Activated B cell treated with CpG ODN at 0.5 μM for 24 hours (primary cell): ENCODE results near the gene OR4C13. TPM values are rescaled to one million over a fixed set of nuclear protein-coding genes. Genes with fewer than 3 reads are reported as not detected.
"Not testable (repeated sequence)": the region's sequence is repeated elsewhere in the genome, so short reads cannot be mapped to it uniquely, and the experiment has no call there.

Experiments used
- ATAC-seq: fragments of 200-7000 bp; cut with Tn5 transposase; one replicate; pipeline ENCODE4 v1.10.0; 2021; ENCODE audit warnings: low read depth, mild to moderate bottlenecking, moderate library complexity
- CTCF ChIA-PET: fragments of 350-600 bp; sonication (Branson Sonifier 250); formaldehyde crosslinking; loops from one replicate; lab custom pipeline; 2021; ENCODE audit warnings: antibody characterized with exemption; lab: Charles Lee
- POLR2A ChIA-PET: fragments of 350-600 bp; sonication (Branson Sonifier 250); formaldehyde crosslinking; loops from one replicate; lab custom pipeline; 2021; ENCODE audit warnings: antibody characterized with exemption; lab: Charles Lee
- DNase-seq: peaks from one replicate; pipeline ENCODE4 v3.0.0; 2022
- H3K27ac Mint-ChIP-seq: one replicate; pipeline ENCODE4 v1.8.0; 2020; ENCODE audit warnings: mixed read lengths
- H3K27me3 Mint-ChIP-seq: one replicate; pipeline ENCODE4 v1.8.0; 2021; ENCODE audit warnings: mixed read lengths
- H3K36me3 Mint-ChIP-seq: one replicate; pipeline ENCODE4 v1.8.0; 2021; ENCODE audit warnings: low read depth, mixed read lengths
- H3K4me1 Mint-ChIP-seq: one replicate; pipeline ENCODE4 v1.8.0; 2021; ENCODE audit warnings: mixed read lengths
- H3K4me3 Mint-ChIP-seq: one replicate; pipeline ENCODE4 v1.8.0; 2020; ENCODE audit warnings: mild to moderate bottlenecking, mixed read lengths
- H3K9me3 Mint-ChIP-seq: one replicate; pipeline ENCODE4 v1.8.0; 2020; ENCODE audit warnings: mixed read lengths
- intact Hi-C: fragments of 100-400 bp; cut with micrococcal nuclease; formaldehyde crosslinking; loops from one replicate; pipeline ENCODE4 v1.15.1; 2024
- total RNA-seq: library from RNA; stranded (reverse); gene quantifications from 2 replicates; pipeline ENCODE4 v1.2.3, GENCODE V29; 2022
- TF ChIP-seq, protein P1 (sequence below): fragments of 200-600 bp; IDR thresholded peaks from one replicate; pipeline ENCODE4 v1.8.0; 2022; ENCODE audit warnings: antibody characterized with exemption, mild to moderate bottlenecking

OR4C13 gene
- not detected in 2 replicates for total RNA-seq

DNA sequence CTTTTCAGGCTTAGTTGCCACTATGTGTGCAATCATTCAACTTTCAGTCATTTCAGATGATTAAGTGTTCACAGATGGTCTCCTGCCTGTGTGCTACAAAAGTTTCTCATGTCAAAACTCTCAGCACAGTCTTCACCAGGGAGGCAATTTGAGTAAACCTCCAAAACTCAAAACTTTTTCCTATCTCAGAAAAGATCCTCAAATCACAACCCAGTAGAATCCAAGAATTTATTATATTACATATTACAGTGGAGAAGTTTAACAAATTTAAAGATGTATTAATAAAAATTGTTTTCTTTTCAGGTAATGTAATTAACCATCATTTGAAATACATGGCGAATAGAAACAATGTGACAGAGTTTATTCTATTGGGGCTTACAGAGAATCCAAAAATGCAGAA lies at the start of gene OR4C13:
Gene OR4C13, plus strand, starts transcription at position 301 of the 400 bp plus-strand sequence. Its CDS starts 32 bp downstream, at position 333.
- no peaks in the 10 kb centered on the region for H3K27me3 Mint-ChIP-seq
- intact Hi-C loops: no loop called here
- no peak for ATAC-seq
- no peak for DNase-seq
- no peak within 1 kb of the TSS for H3K4me3 Mint-ChIP-seq
- no peaks in the 10 kb centered on the region for H3K36me3 Mint-ChIP-seq
- TF ChIP-seq, protein P1, sequence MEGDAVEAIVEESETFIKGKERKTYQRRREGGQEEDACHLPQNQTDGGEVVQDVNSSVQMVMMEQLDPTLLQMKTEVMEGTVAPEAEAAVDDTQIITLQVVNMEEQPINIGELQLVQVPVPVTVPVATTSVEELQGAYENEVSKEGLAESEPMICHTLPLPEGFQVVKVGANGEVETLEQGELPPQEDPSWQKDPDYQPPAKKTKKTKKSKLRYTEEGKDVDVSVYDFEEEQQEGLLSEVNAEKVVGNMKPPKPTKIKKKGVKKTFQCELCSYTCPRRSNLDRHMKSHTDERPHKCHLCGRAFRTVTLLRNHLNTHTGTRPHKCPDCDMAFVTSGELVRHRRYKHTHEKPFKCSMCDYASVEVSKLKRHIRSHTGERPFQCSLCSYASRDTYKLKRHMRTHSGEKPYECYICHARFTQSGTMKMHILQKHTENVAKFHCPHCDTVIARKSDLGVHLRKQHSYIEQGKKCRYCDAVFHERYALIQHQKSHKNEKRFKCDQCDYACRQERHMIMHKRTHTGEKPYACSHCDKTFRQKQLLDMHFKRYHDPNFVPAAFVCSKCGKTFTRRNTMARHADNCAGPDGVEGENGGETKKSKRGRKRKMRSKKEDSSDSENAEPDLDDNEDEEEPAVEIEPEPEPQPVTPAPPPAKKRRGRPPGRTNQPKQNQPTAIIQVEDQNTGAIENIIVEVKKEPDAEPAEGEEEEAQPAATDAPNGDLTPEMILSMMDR: no peak
- H3K9me3 Mint-ChIP-seq: peaks cover 6% of the 10 kb centered on the region
- CTCF ChIA-PET: no interaction called here
- no peak within 1 kb of the TSS for H3K27ac Mint-ChIP-seq
- no peaks in the 10 kb centered on the region for H3K4me1 Mint-ChIP-seq
- POLR2A ChIA-PET: no interaction called here

DNA sequence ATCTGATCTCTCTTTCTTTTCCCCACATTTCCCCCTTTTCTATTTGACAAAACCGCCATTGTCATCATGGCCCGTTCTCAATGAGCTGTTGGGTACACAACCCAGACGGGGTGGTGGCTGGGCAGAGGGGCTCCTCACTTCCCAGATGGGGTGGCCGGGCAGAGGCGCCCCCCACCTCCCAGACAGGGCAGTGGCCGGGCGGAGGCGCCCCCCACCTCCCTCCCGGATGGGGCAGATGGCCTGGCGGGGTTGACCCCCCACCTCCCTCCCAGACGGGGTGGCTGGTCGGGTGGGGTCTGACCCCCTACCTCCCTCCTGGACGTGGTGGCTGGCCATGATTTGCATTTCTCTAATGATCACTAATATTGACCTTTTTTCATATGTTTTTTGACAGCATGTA lies 40.7 kb upstream of the OR4C13 start:
- POLR2A ChIA-PET, H3K4me3 Mint-ChIP-seq, CTCF ChIA-PET, ATAC-seq, H3K36me3 Mint-ChIP-seq, H3K27me3 Mint-ChIP-seq, intact Hi-C loops, H3K4me1 Mint-ChIP-seq, H3K27ac Mint-ChIP-seq, DNase-seq: not testable (repeated sequence)
- peaks cover 13% of the 10 kb centered on the region for H3K9me3 Mint-ChIP-seq

DNA sequence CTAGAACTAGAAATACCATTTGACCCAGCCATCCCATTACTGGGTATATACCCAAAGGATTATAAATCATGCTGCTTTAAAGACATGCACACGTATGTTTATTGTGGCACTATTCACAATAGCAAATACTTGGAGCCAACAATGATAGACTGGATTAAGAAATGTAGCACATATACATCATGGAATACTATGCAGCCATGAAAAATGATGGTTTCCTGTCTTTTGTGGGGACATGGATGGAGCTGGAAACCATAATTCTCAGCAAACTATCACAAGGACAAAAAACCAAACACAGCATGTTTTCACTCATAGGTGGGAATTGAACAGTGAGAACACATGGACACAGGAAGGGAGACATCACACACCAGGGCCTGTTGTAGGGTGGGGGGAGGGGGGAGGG lies 3.5 kb upstream of the OR4C13 start:
- H3K4me1 Mint-ChIP-seq, H3K36me3 Mint-ChIP-seq, DNase-seq, intact Hi-C loops, CTCF ChIA-PET, ATAC-seq, H3K4me3 Mint-ChIP-seq, H3K27ac Mint-ChIP-seq, POLR2A ChIA-PET, H3K27me3 Mint-ChIP-seq: not testable (repeated sequence)
- H3K9me3 Mint-ChIP-seq: peaks cover 13% of the 10 kb centered on the region

DNA sequence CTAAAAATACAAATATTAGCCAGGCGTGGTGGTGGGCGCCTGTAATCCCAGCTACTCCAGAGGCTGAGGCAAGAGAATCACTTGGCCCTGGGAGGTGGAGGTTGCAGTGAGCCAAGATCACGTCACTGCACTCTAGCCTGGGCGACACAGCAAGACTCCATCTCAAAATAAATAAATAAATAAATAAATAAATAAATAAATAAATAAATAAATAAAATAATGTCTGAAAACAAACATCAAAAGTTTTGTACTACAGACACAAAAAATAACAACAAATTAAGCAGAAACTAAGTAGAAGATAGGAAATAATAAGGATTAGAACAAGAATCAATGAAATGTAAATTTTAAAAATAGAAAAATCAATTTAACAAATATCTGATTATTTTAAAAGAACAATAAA lies 21.2 kb downstream of the OR4C13 start:
- H3K9me3 Mint-ChIP-seq, H3K4me3 Mint-ChIP-seq, H3K4me1 Mint-ChIP-seq, H3K36me3 Mint-ChIP-seq, ATAC-seq, H3K27me3 Mint-ChIP-seq, DNase-seq, POLR2A ChIA-PET, intact Hi-C loops, CTCF ChIA-PET, H3K27ac Mint-ChIP-seq: not testable (repeated sequence)

DNA sequence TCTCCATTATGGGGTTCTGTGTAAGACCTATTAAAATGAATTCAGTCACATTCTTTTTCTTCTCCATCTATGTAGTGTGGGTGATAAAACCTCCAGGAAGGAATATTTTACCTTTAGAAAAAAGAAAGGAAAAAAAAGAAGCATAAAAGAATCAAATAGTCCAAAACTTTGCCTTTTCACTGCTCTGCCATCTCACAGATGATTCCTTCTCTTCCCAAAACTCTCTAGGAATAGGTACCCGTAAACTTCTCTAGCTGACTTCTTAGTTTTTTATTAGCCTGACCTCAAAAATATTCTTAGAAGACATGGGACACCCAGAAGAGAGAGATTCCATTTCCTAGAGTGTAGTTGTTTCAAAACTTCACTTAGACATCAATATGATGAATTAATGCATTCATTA lies 30.2 kb downstream of the OR4C13 start, which contains the start of gene OR4C12:
Gene OR4C12, minus strand, starts transcription at position 101 of the 400 bp plus-strand sequence. Its CDS starts 34 bp downstream, at position 67.
- not testable (repeated sequence) for H3K4me3 Mint-ChIP-seq

DNA sequence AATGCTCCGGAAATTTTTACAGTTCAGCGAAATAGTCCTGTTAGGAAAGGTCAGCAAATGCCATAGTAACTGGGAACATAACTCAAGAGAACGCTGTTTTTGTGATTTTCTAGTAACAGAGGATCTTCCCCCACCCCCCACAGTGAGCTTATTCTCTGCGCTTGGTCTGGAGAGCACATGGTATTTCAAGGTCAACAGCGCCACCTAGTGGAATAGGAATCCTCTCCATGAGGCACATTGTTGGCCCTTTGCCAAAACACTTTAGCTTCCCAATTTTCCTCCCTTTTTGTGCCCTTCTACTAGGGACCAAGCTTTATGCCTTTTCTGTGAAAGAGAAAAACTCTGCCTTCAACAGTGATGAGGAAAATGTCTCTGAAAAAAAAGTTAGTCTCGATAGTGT lies 43.4 kb downstream of the OR4C13 start:
- H3K9me3 Mint-ChIP-seq: peaks cover 10% of the 10 kb centered on the region
- no peaks in the 10 kb centered on the region for H3K27me3 Mint-ChIP-seq
- DNase-seq (no peak), ATAC-seq (no peak)
- TF ChIP-seq, protein P1: no peak
- no peak overlapping the region for H3K27ac Mint-ChIP-seq
- POLR2A ChIA-PET: no interaction called here
- no peak overlapping the region for H3K4me3 Mint-ChIP-seq
- intact Hi-C loops: no loop called here
- no peaks in the 10 kb centered on the region for H3K4me1 Mint-ChIP-seq
- CTCF ChIA-PET: no interaction called here
- H3K36me3 Mint-ChIP-seq: no peaks in the 10 kb centered on the region

More for the DNA sequence above, 30.2 kb downstream of the OR4C13 start, which contains the start of gene OR4C12:
- ATAC-seq, POLR2A ChIA-PET, intact Hi-C loops, H3K4me1 Mint-ChIP-seq, DNase-seq, H3K36me3 Mint-ChIP-seq, H3K27me3 Mint-ChIP-seq, CTCF ChIA-PET, H3K9me3 Mint-ChIP-seq, H3K27ac Mint-ChIP-seq: not testable (repeated sequence)

Other genes starting within 250 kb of the OR4C13 start
- gene OR4C12, start 30.1 kb downstream of the OR4C13 start, total RNA-seq: not detected in 2 replicates
- not detected in 2 replicates for gene OR4C45, start 80.5 kb downstream of the OR4C13 start, total RNA-seq